Measurements from ENCODE around the gene RAB24.
A peak's percentile ranks its signal among the peaks of the same experiment; 100 is the strongest.

Gene RAB24

GRCh38 chr5:177291735-177292134, 11.8 kb downstream of the RAB24 start:
- Histone ChIP-seq H3K36me3 (ENCODE audit: low read length) (peaks cover 35% of the 10 kb centered on the region; the same call in 1 of the 2 replicates), H3K9me2 (replicated peaks; ENCODE audit: insufficient read depth, low read length) (no peaks in the 10 kb centered on the region), H3K27me3 (ENCODE audit: low read length) (no peaks in the 10 kb centered on the region)

GRCh38 chr5:177290816-177291596, 12.5 kb downstream of the RAB24 start:
- H3K79me2 ChIP-seq (ENCODE audit: insufficient read depth, low read length) = no peaks in the 10 kb centered on the region
- H3K9me3 ChIP-seq (ENCODE audit: insufficient read depth, low read length) = no peaks in the 10 kb centered on the region
- H3K9me2 ChIP-seq (replicated peaks; ENCODE audit: insufficient read depth, low read length) = no peaks in the 10 kb centered on the region
- peak overlapping the region; percentile 70 for H3K27ac ChIP-seq (ENCODE audit: low read depth, low read length)
- H4K20me1 ChIP-seq (ENCODE audit: low read depth, low read length) = no peaks in the 10 kb centered on the region
- TF ChIP-seq EZH2phosphoT487 (conservative IDR thresholded peaks at IDR 0.05; ENCODE audit: low read length) = no peak
- no peak for TF ChIP-seq CTCF (IDR thresholded peaks at IDR 0.05; ENCODE audit: insufficient read depth, low read length, poor library complexity, severe bottlenecking)
- no peak overlapping the region for H3K4me3 ChIP-seq (ENCODE audit: insufficient read depth, low read length, poor library complexity, severe bottlenecking)
- peak overlapping the region; percentile 32 for H3K4me2 ChIP-seq (ENCODE audit: low read depth, low read length, poor library complexity, severe bottlenecking)
- H3K9ac ChIP-seq (ENCODE audit: low read length) = no peak overlapping the region
- no peaks in the 10 kb centered on the region for H3K27me3 ChIP-seq (ENCODE audit: low read length)
- no peaks in the 10 kb centered on the region for H3F3A ChIP-seq (ENCODE audit: insufficient read depth)
- peaks cover 41% of the 10 kb centered on the region; the same call in 1 of the 2 replicates for H3K36me3 ChIP-seq (ENCODE audit: low read length)
- no peak overlapping the region for H2AFZ ChIP-seq (ENCODE audit: low read depth, low read length, severe bottlenecking)

More at GRCh38 chr5:177291735-177292134, 11.8 kb downstream of the RAB24 start:
- Histone ChIP-seq H3F3A (ENCODE audit: insufficient read depth) (peaks cover 1% of the 10 kb centered on the region; the same call in 1 of the 2 replicates), H3K4me3 (ENCODE audit: insufficient read depth, low read length, poor library complexity, severe bottlenecking) (no peak overlapping the region), H3K27ac (ENCODE audit: low read depth, low read length) (0 out of 2 replicates have a peak overlapping the region, but pooled peaks have one; percentile 70), H4K20me1 (ENCODE audit: low read depth, low read length) (no peaks in the 10 kb centered on the region), H3K79me2 (ENCODE audit: insufficient read depth, low read length) (no peaks in the 10 kb centered on the region), H2AFZ (ENCODE audit: low read depth, low read length, severe bottlenecking) (no peak overlapping the region), H3K9ac (ENCODE audit: low read length) (no peak overlapping the region), H3K9me3 (ENCODE audit: insufficient read depth, low read length) (no peaks in the 10 kb centered on the region), H3K4me2 (ENCODE audit: low read depth, low read length, poor library complexity, severe bottlenecking) (no peak overlapping the region)
- TF ChIP-seq EZH2phosphoT487 (conservative IDR thresholded peaks at IDR 0.05; ENCODE audit: low read length) (no peak), CTCF (IDR thresholded peaks at IDR 0.05; ENCODE audit: insufficient read depth, low read length, poor library complexity, severe bottlenecking) (no peak)

- H3K4me3 ChIP-seq (ENCODE audit: insufficient read depth, low read length, poor library complexity, severe bottlenecking) = no peak overlapping the region
- TF ChIP-seq EZH2phosphoT487 (conservative IDR thresholded peaks at IDR 0.05; ENCODE audit: low read length) (no peak), CTCF (IDR thresholded peaks at IDR 0.05; ENCODE audit: insufficient read depth, low read length, poor library complexity, severe bottlenecking) (no peak)
- peaks cover 48% of the 10 kb centered on the region for H3K36me3 ChIP-seq (ENCODE audit: low read length)
- no peaks in the 10 kb centered on the region for H3K79me2 ChIP-seq (ENCODE audit: insufficient read depth, low read length)
- H3K9ac ChIP-seq (ENCODE audit: low read length) = no peak overlapping the region
- H3K9me2 ChIP-seq (replicated peaks; ENCODE audit: insufficient read depth, low read length) = no peaks in the 10 kb centered on the region
- H3F3A ChIP-seq (ENCODE audit: insufficient read depth) = no peaks in the 10 kb centered on the region
- H3K4me2 ChIP-seq (ENCODE audit: low read depth, low read length, poor library complexity, severe bottlenecking) = no peak overlapping the region
- no peaks in the 10 kb centered on the region for H3K9me3 ChIP-seq (ENCODE audit: insufficient read depth, low read length)
- no peak overlapping the region for H3K27ac ChIP-seq (ENCODE audit: low read depth, low read length)
- H4K20me1 ChIP-seq (ENCODE audit: low read depth, low read length) = no peaks in the 10 kb centered on the region
- no peaks in the 10 kb centered on the region for H3K27me3 ChIP-seq (ENCODE audit: low read length)
- no peak overlapping the region for H2AFZ ChIP-seq (ENCODE audit: low read depth, low read length, severe bottlenecking)
These were observed 15.3 kb downstream of the RAB24 start for GRCh38 chr5:177288191-177288590.

Measured in SU-DHL-6 (cell line).